Uterus (tissue), 4 donors: ENCODE data around the gene NHERF1. TPM values are rescaled to one million over a fixed set of nuclear protein-coding genes. Genes with fewer than 3 reads are reported as not detected.

ENCODE experiments used
- DNase-seq, 2 donors: peaks; one replicate each; pipeline ENCODE4 v3.0.0-alpha.2; 2019 to 2020
- H3K27ac ChIP-seq, 2 donors: fragments of 200-600 bp; sonication (generic); 1 replicate in 1 of 2; 2 replicates in 1 of 2; pipeline ENCODE4 v1.5.1; 2016 to 2018
- H3K27me3 ChIP-seq, 2 donors: fragments of 200-600 bp; sonication (generic); one replicate each; pipeline ENCODE4 v1.5.1; 2018 to 2019; ENCODE audit warnings: control low read depth in 1 of 2
- H3K36me3 ChIP-seq, 2 donors: fragments of 200-600 bp; sonication (generic); one replicate each; pipeline ENCODE4 v1.5.1; 2019; ENCODE audit warnings: control low read depth in 1 of 2
- H3K4me1 ChIP-seq, 2 donors: fragments of 200-600 bp; sonication (generic); one replicate each; pipeline ENCODE4 v1.5.1; 2018 to 2019; ENCODE audit warnings: control low read depth in 1 of 2
- H3K4me3 ChIP-seq, 2 donors: fragments of 200-600 bp; sonication (generic); 1 replicate in 1 of 2; 2 replicates in 1 of 2; pipeline ENCODE4 v1.5.1; 2018 to 2019; ENCODE audit warnings: mild to moderate bottlenecking in 1 of 2
- H3K9me3 ChIP-seq, 2 donors: fragments of 200-600 bp; sonication (generic); one replicate each; pipeline ENCODE4 v1.5.1; 2019; ENCODE audit warnings: control low read depth in 1 of 2
- POLR2A ChIP-seq, 2 donors: fragments of 450-650 bp; IDR thresholded peaks; one replicate each; pipeline ENCODE4 v1.6.1; 2016; ENCODE audit warnings: antibody characterized with exemption in 2 of 2, mild to moderate bottlenecking in 1 of 2, moderate library complexity in 1 of 2
- intact Hi-C: fragments of 100-400 bp; cut with DNase I; formaldehyde crosslinking; loops from one replicate; pipeline ENCODE4 v1.15.1; 2023; ENCODE audit warnings: low total_unique reads
- total RNA-seq, 4 donors: library from RNA; depleted of rRNA in 3 of 4; stranded (reverse); fragments of >200 nt in 3 of 4; gene quantifications; one replicate each; pipeline versions ENCODE4 v1.1.0 to v1.2.4, GENCODE V29; 2014 to 2023
- TF ChIP-seq, protein P1 (sequence below), 4 experiments: fragments of 200-600 bp in 2 of 4; fragments of 450-650 bp in 2 of 4; sonication (generic) in 2 of 4; IDR thresholded peaks; one replicate each; pipeline ENCODE4 v1.5.1; 2016 to 2019; ENCODE audit warnings: antibody characterized with exemption in 4 of 4, mild to moderate bottlenecking in 2 of 4, moderate library complexity in 1 of 4
- donor health status: DM: yes; HTN: yes; CAD: no.

Gene NHERF1
- total RNA-seq, 4 donors from 2014 or later, result 3.3 to 16.9 (median 12.0) TPM

DNA sequence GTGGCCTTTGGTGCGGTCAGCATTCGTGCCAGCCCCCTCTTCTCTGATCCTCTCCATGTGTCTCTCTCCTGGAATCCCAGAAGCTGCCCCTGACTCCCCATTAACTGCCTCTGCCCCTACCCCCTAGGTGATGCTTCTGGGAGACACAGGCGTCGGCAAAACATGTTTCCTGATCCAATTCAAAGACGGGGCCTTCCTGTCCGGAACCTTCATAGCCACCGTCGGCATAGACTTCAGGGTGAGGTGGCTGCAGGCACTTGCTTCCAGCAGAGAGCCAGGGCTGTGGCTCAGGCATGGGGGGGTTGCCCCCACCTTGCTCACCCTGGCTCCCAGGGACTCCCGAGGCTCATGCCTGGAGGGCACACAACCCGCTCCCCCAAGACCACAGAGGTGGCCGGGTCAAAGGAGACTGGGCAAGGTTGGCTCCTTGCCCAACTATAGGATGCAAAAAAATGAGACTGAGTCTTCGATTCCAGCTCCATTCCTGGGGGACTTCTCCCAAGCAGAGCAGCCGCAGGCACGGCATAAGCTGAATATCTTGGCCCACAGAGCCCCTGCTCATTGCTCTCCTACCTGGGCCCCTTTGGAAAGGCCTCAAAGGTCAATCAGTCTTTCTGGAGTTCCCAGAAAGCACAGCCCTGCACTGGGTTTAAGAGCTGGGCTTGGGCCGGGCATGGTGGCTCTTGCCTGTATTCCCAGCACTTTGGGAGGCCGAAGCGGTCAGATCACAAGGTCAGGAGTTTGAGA lies 7.6 kb upstream of the NHERF1 start:
- Histone ChIP-seq H3K4me1 (peaks cover 0 to 13% of the 10 kb centered on the region in 2 donors), H3K36me3 (no peaks in the 10 kb centered on the region), H3K27me3 (peaks cover 0 to 22% of the 10 kb centered on the region in 2 donors), H3K27ac (no peak overlapping the region), H3K9me3 (no peaks in the 10 kb centered on the region), H3K4me3 (no peak overlapping the region)
- TF ChIP-seq POLR2A (IDR thresholded peaks at IDR 0.05), result no peak
- no peak for DNase-seq
- intact Hi-C loops, result loop anchor here (10.0 kb wide), 2 partner anchors 124 to 214 kb away; no protein-coding TSS in a partner anchor

- intact Hi-C loops, result loop anchor here (10.0 kb wide), 2 partner anchors 123 to 213 kb away; no protein-coding TSS in a partner anchor
- no peak for DNase-seq
These were observed 6.3 kb upstream of the NHERF1 start for GRCh38 chr17:74742153-74742515.

DNA sequence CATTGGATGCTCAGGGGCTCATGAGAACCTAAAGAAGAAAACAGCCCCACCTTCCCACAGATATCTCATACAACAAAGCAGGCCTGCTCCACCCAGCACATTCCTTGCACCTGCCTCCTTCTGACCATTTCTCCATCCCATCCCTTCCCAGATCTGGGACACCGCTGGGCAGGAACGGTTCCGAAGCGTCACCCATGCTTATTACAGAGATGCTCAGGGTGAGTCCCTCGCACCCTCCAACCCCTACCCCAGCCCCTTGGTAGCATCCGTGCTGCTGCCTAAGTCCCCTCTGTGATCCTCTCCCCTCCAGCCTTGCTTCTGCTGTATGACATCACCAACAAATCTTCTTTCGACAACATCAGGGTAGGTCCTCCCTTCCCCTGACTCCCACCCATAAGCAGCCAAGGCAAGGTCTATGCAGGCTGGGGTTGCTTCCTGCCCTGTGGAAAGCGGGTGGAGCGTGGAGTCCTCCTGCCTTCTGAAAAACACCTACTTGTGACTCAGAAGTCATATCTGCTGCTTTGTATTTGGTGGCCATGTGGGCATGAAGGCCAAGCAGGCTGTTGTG lies 5.4 kb upstream of the NHERF1 start:
- no peak overlapping the region for H3K27ac ChIP-seq
- intact Hi-C loops, result loop anchor here (10.0 kb wide), 2 partner anchors 122 to 212 kb away; no protein-coding TSS in a partner anchor

More at GRCh38 chr17:74742153-74742515, 6.3 kb upstream of the NHERF1 start:
- no peaks in the 10 kb centered on the region for H3K36me3 ChIP-seq
- H3K27me3 ChIP-seq, result peaks cover 0 to 17% of the 10 kb centered on the region in 2 donors
- no peak overlapping the region for H3K4me3 ChIP-seq
- no peaks in the 10 kb centered on the region for H3K9me3 ChIP-seq
- TF ChIP-seq, protein P1, sequence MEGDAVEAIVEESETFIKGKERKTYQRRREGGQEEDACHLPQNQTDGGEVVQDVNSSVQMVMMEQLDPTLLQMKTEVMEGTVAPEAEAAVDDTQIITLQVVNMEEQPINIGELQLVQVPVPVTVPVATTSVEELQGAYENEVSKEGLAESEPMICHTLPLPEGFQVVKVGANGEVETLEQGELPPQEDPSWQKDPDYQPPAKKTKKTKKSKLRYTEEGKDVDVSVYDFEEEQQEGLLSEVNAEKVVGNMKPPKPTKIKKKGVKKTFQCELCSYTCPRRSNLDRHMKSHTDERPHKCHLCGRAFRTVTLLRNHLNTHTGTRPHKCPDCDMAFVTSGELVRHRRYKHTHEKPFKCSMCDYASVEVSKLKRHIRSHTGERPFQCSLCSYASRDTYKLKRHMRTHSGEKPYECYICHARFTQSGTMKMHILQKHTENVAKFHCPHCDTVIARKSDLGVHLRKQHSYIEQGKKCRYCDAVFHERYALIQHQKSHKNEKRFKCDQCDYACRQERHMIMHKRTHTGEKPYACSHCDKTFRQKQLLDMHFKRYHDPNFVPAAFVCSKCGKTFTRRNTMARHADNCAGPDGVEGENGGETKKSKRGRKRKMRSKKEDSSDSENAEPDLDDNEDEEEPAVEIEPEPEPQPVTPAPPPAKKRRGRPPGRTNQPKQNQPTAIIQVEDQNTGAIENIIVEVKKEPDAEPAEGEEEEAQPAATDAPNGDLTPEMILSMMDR (IDR thresholded peaks at IDR 0.05), result no peak
- no peak for TF ChIP-seq POLR2A (IDR thresholded peaks at IDR 0.05)
- no peak overlapping the region for H3K27ac ChIP-seq
- H3K4me1 ChIP-seq, result peaks cover 0 to 8% of the 10 kb centered on the region in 2 donors

GRCh38 chr17:74743755-74744154 lies 4.7 kb upstream of the NHERF1 start:
- Histone ChIP-seq H3K9me3 (no peaks in the 10 kb centered on the region), H3K4me3 (no peak overlapping the region), H3K36me3 (no peaks in the 10 kb centered on the region), H3K27ac (no peak overlapping the region), H3K4me1 (no peaks in the 10 kb centered on the region), H3K27me3 (peaks cover 0 to 6% of the 10 kb centered on the region in 2 donors)
- no peak for TF ChIP-seq POLR2A (IDR thresholded peaks at IDR 0.05)
- TF ChIP-seq, protein P1 (IDR thresholded peaks at IDR 0.05), result no peak
- DNase-seq, result no peak
- intact Hi-C loops, result loop anchor here (10.0 kb wide), 2 partner anchors 121 to 211 kb away; no protein-coding TSS in a partner anchor

More for the DNA sequence above, 5.4 kb upstream of the NHERF1 start:
- Histone ChIP-seq H3K4me3 (no peak overlapping the region), H3K9me3 (no peaks in the 10 kb centered on the region), H3K4me1 (no peaks in the 10 kb centered on the region), H3K36me3 (no peaks in the 10 kb centered on the region), H3K27me3 (peaks cover 0 to 12% of the 10 kb centered on the region in 2 donors)
- TF ChIP-seq, protein P1 (IDR thresholded peaks at IDR 0.05), result no peak
- TF ChIP-seq POLR2A (IDR thresholded peaks at IDR 0.05), result no peak
- no peak for DNase-seq

- H3K36me3 ChIP-seq, result no peaks in the 10 kb centered on the region
- intact Hi-C loops, result loop anchor here (10.0 kb wide), 2 partner anchors 120 to 210 kb away; no protein-coding TSS in a partner anchor
- no peaks in the 10 kb centered on the region for H3K4me1 ChIP-seq
- TF ChIP-seq POLR2A (IDR thresholded peaks at IDR 0.05), result no peak
- TF ChIP-seq, protein P1 (IDR thresholded peaks at IDR 0.05), result no peak
- H3K27ac ChIP-seq, result no peak overlapping the region
- no peak for DNase-seq
- H3K9me3 ChIP-seq, result no peaks in the 10 kb centered on the region
- no peak overlapping the region for H3K4me3 ChIP-seq
- no peaks in the 10 kb centered on the region for H3K27me3 ChIP-seq
These were observed 4.1 kb upstream of the NHERF1 start for GRCh38 chr17:74744349-74744713.
